ENCODE measurements around the gene PLCL1. TPM values are rescaled to one million over a fixed set of nuclear protein-coding genes. Genes with fewer than 3 reads are reported as not detected.
A peak's percentile ranks its signal among the peaks of the same experiment; 100 is the strongest.

The PLCL1 gene
- total and polyA plus RNA-seq, 10 of the 15 experiments (the other 5 are each of a cell fraction or from before 2014, with no cell fraction given): 0.03 to 1.5 (median 0.22) TPM

DNA sequence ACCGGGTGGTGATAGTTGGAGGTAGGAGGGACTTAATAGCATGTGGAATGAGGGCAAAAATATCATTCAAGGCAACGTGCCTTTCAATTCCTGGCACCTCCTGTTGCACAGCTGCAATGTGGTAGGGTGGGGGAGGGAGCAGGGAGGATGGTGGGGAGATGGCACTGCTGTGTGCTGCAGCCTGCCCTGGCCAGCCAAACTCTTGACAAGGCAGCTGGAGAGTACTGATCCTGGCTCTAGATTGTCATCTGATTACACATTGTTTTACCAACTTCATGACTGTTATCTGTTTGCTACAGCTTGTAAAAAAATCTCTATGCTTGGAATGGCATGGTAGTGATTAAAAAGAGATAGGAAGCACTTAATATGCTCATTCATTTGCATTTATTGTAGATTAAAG lies 47.7 kb downstream of the PLCL1 start:
- no peak for DNase-seq (ENCODE audit: low read depth, low spot score)
- FAIRE-seq: no peak
- no peaks in the 10 kb centered on the region for H3K79me2 ChIP-seq (ENCODE audit: control insufficient read depth, insufficient read depth, low read length)
- in situ Hi-C loops (cut with MboI) (no loop called here), intact Hi-C loops (cut with micrococcal nuclease; ENCODE audit: unreplicated experiment) (no loop called here)
- no peak overlapping the region for H3K27ac ChIP-seq (ENCODE audit: control insufficient read depth, insufficient read depth)
- H2AFZ ChIP-seq (ENCODE audit: control insufficient read depth, low read depth, low read length): no peak overlapping the region
- no peak overlapping the region for H3K4me3 ChIP-seq
- H3K4me1 ChIP-seq (ENCODE audit: control insufficient read depth, insufficient read depth, low read length): no peaks in the 10 kb centered on the region
- no peaks in the 10 kb centered on the region for H3K9me3 ChIP-seq (replicated peaks; ENCODE audit: control insufficient read depth, insufficient read depth, low read length)
- CTCF ChIA-PET: interaction anchor here (0.5 to 7.2 kb wide), 23 partner anchors 11 to 463 kb away, joined by 3 to 128 read pairs (median 4); no protein-coding TSS in a partner anchor
- H4K20me1 ChIP-seq (ENCODE audit: control insufficient read depth, insufficient read depth): no peaks in the 10 kb centered on the region
- peak; percentile 27; the same call in 1 of the 3 replicates for ATAC-seq
- no peak overlapping the region for H3K9ac ChIP-seq (ENCODE audit: control insufficient read depth, insufficient read depth, low read length)
- WGBS (ENCODE audit: insufficient coverage, insufficient replicate concordance, low lambda C conversion rate, missing lambda C conversion rate): 50% methylated on average over 2 of the region's 2 CpGs
- H3K4me2 ChIP-seq (ENCODE audit: control insufficient read depth, insufficient read depth): no peak overlapping the region
- SMC1A ChIA-PET (ENCODE audit: uncharacterized antibody, unreplicated experiment): interaction anchor here (0.5 to 8.8 kb wide), 29 partner anchors 9 to 1561 kb away, joined by 3 to 170 read pairs (median 5); partner anchors contain the start of gene PLCL1
- no peaks in the 10 kb centered on the region for H3K36me3 ChIP-seq (ENCODE audit: control insufficient read depth in 2 of 2, insufficient read depth in 2 of 2, low read length in 1 of 2)
- BruUV-seq (replicated peaks): no TSS peak
- H3K27me3 ChIP-seq (replicated peaks in 1 of 2; ENCODE audit: control insufficient read depth in 2 of 2, insufficient read depth in 2 of 2, low read length in 1 of 2): no peaks in the 10 kb centered on the region
- RAD21 ChIA-PET (ENCODE audit: unreplicated experiment): interaction anchor here (0.7 to 7.7 kb wide), 13 partner anchors 11 to 275 kb away, joined by 3 to 94 read pairs (median 5); no protein-coding TSS in a partner anchor
- no peak for TF ChIP-seq HCFC1 (IDR thresholded peaks at IDR 0.05; ENCODE audit: low read length)
- TF ChIP-seq, protein P1, sequence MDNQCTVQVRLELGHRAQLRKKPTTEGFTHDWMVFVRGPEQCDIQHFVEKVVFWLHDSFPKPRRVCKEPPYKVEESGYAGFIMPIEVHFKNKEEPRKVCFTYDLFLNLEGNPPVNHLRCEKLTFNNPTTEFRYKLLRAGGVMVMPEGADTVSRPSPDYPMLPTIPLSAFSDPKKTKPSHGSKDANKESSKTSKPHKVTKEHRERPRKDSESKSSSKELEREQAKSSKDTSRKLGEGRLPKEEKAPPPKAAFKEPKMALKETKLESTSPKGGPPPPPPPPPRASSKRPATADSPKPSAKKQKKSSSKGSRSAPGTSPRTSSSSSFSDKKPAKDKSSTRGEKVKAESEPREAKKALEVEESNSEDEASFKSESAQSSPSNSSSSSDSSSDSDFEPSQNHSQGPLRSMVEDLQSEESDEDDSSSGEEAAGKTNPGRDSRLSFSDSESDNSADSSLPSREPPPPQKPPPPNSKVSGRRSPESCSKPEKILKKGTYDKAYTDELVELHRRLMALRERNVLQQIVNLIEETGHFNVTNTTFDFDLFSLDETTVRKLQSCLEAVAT (IDR thresholded peaks at IDR 0.05): no peak
- TF ChIP-seq MXI1 (IDR thresholded peaks at IDR 0.05; ENCODE audit: low read depth, low read length): no peak
- no peak for TF ChIP-seq BCL11A (IDR thresholded peaks at IDR 0.05; ENCODE audit: low read depth, low read length)
- TF ChIP-seq SPI1 (IDR thresholded peaks at IDR 0.05; ENCODE audit: borderline replicate concordance, insufficient read depth, low read depth, low read length): no peak
- TF ChIP-seq WRNIP1 (IDR thresholded peaks at IDR 0.05; ENCODE audit: borderline replicate concordance, low read depth, low read length): no peak
- TF ChIP-seq MEF2A (IDR thresholded peaks at IDR 0.05; ENCODE audit: insufficient read depth, low read depth, low read length): no peak
- TF ChIP-seq TBL1XR1 (IDR thresholded peaks at IDR 0.05; ENCODE audit: low read depth, low read length): no peak
- no peak for TF ChIP-seq MTA3 (IDR thresholded peaks at IDR 0.05; ENCODE audit: borderline replicate concordance, low read length)
- no peak for TF ChIP-seq YBX1 (IDR thresholded peaks at IDR 0.05)
- TF ChIP-seq FOXK2 (IDR thresholded peaks at IDR 0.05): no peak
- POLR2A ChIA-PET: interaction anchor here (0.6 to 0.7 kb wide), 2 partner anchors 46 to 246 kb away, joined by 3 to 6 read pairs; no protein-coding TSS in a partner anchor
